ENCODE results near the gene OR52H1. TPM values are rescaled to one million over a fixed set of nuclear protein-coding genes. Genes with fewer than 3 reads are reported as not detected.

OR52H1 gene
- total RNA-seq, 4 donors from 2014 or later: not detected

DNA sequence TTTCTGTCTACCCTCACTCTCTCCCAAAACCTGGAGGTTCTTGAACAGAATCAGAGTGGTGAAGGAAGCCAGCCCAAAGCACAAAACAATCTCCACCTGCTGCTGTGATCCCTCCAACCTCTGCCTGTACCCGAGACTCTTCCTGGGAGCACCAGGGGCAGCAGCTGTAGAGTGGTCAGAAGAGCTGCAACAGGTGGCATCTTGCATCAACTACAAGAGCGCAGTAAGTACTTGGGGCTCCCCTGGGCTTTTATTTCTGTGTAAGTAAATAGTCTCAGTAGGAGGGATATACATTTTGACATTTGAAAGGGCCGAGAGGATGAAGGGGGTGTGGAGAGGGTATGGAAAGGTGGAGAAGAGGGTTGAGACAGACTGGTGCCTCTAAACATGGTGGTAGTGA is 23.6 kb downstream of the OR52H1 start:
- 72 to 83% methylated on average over 3 of the region's 3 CpGs for WGBS, 2 donors
- H3K4me3 ChIP-seq (ENCODE audit: low read depth, poor library complexity, severe bottlenecking): no peak overlapping the region
- TF ChIP-seq POLR2A (IDR thresholded peaks at IDR 0.05): no peak
- TF ChIP-seq, protein P1, sequence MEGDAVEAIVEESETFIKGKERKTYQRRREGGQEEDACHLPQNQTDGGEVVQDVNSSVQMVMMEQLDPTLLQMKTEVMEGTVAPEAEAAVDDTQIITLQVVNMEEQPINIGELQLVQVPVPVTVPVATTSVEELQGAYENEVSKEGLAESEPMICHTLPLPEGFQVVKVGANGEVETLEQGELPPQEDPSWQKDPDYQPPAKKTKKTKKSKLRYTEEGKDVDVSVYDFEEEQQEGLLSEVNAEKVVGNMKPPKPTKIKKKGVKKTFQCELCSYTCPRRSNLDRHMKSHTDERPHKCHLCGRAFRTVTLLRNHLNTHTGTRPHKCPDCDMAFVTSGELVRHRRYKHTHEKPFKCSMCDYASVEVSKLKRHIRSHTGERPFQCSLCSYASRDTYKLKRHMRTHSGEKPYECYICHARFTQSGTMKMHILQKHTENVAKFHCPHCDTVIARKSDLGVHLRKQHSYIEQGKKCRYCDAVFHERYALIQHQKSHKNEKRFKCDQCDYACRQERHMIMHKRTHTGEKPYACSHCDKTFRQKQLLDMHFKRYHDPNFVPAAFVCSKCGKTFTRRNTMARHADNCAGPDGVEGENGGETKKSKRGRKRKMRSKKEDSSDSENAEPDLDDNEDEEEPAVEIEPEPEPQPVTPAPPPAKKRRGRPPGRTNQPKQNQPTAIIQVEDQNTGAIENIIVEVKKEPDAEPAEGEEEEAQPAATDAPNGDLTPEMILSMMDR (IDR thresholded peaks at IDR 0.05): no peak
- no peak for DNase-seq (ENCODE audit: low spot score in 2 of 2)
- intact Hi-C loops (cut with DNase I; ENCODE audit: low total_unique reads): no loop called here

DNA sequence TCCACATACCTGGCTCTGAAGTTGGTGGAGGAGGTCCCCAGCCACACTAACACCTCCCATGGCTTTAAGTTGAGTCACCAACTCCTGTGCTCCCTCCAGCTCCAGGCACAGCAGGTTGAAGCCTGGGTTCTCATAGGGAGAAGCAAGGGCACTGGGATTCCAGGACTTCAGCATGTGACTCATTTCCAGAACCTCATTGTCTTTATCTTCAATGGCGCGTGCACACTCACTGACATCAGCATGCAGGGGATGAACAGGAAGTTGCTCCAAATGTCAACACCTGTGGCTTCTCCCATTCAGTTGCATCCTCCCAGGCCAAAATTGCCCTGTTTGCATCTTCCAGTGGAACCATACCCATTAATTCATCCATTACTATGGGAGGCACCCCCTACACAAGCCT is 26.0 kb downstream of the OR52H1 start:
- WGBS, 2 donors: 85 to 100% methylated on average over 2 of the region's 2 CpGs
- intact Hi-C loops (cut with DNase I; ENCODE audit: low total_unique reads): no loop called here
- DNase-seq (ENCODE audit: low spot score in 2 of 2): no peak
- H3K4me3 ChIP-seq (ENCODE audit: low read depth, poor library complexity, severe bottlenecking): no peak overlapping the region
- TF ChIP-seq, protein P1 (IDR thresholded peaks at IDR 0.05): no peak
- TF ChIP-seq POLR2A (IDR thresholded peaks at IDR 0.05): no peak

DNA sequence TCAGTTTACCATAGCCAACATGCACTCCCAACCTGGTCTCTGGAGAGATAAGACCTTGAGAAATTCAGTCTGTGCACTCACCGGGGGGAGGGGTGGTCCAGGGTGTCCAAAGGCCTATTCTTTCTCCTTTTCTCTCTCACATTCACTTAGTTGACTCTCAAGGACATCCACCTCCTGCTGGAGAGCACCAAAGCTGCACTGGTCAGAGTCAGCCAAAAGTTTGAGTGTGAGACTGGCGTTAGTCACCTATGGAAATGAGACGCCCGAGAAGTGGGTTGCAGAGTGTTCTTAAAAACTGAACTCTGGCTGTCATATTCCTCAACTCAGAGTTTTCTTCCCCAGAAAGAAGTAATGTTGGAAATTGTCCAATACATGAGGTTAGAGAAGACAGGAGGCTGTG is 26.8 kb downstream of the OR52H1 start:
- no peak overlapping the region for H3K4me3 ChIP-seq (ENCODE audit: low read depth, poor library complexity, severe bottlenecking)
- intact Hi-C loops (cut with DNase I; ENCODE audit: low total_unique reads): no loop called here
- DNase-seq (ENCODE audit: low spot score in 2 of 2): no peak
- TF ChIP-seq POLR2A (IDR thresholded peaks at IDR 0.05): no peak
- TF ChIP-seq, protein P1 (IDR thresholded peaks at IDR 0.05): no peak
- 93 to 98% methylated on average over 4 of the region's 4 CpGs for WGBS, 2 donors

DNA sequence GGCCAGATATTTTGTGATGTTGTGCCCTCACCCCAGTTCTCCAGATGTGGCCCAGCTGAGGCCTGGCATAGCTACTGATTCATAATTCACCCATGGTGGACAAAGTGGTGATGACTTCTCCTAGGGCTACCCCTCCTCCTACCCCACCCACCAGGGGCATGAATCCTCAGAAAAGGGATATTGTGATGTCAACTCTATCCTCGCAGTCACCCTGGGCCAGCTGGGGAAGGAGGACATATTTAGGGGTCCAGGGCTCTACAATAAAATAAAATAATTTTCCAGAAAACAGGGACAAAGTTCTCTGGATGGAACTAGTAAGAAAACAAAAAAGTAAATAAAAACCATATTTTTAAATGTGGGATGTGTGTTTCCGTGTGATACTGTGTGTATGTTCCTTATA is 31.7 kb downstream of the OR52H1 start, which contains the start of gene UBQLNL:
TSS of gene UBQLNL (minus strand) at position 101 of the 400 bp plus-strand sequence. CDS start 258 bp downstream, outside the sequence.
- no peak within 1 kb of the TSS for H3K4me3 ChIP-seq (ENCODE audit: low read depth, poor library complexity, severe bottlenecking)
- no peak for DNase-seq (ENCODE audit: low spot score in 2 of 2)
- intact Hi-C loops (cut with DNase I; ENCODE audit: low total_unique reads): no loop called here
- WGBS, 2 donors: 85 to 86% methylated on average over 2 of the region's 2 CpGs
- TF ChIP-seq, protein P1 (IDR thresholded peaks at IDR 0.05): no peak
- no peak for TF ChIP-seq POLR2A (IDR thresholded peaks at IDR 0.05)

DNA sequence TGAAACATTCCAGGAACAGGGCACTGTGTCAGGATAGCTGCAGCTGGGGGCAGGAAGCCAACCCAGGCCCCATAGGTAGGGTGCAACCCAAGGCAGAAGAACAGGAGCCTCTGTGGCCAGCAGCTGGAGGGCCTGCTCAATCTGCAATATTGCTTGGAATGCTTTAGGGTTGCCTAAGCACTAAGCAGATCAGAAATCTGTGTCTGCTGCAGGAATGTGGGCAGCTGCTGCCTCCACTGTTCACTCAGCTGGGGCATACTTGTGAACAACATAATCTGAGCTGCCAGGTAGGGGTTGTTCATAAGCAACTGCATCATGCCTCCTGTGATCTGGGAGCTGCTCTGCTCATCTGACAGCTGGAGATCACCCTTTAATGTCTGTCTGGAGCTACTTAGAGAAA is 33.5 kb downstream of the OR52H1 start:
- no peak for DNase-seq (ENCODE audit: low spot score in 2 of 2)
- intact Hi-C loops (cut with DNase I; ENCODE audit: low total_unique reads): no loop called here
- no peak overlapping the region for H3K4me3 ChIP-seq (ENCODE audit: low read depth, poor library complexity, severe bottlenecking)
- no peak for TF ChIP-seq POLR2A (IDR thresholded peaks at IDR 0.05)
- TF ChIP-seq, protein P1 (IDR thresholded peaks at IDR 0.05): no peak

DNA sequence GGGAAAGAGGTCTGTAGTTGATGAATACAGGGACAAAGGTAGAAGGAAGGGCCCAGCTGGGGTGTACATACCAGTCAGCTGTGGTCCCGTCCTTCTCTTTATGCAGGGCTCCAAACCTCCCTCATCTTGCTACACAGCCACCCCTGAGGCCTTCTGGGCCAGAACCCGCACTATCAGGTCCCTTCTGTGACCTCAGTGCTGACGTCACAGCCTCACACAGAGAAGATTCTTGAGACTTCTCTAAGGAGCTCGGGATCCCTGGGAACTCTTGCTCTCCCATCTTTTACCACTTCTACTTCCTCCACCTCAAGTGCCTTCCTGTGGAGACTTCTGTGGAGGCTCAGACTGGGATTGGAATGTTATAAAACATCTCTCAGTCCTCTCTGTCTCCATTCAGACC is 38.5 kb downstream of the OR52H1 start, which contains the start of gene UBQLN3:
TSS of gene UBQLN3 (minus strand) at position 155 of the 400 bp plus-strand sequence. CDS start 399 bp downstream, outside the sequence.
- no peak for DNase-seq (ENCODE audit: low spot score in 2 of 2)
- H3K4me3 ChIP-seq (ENCODE audit: low read depth, poor library complexity, severe bottlenecking): no peak within 1 kb of the TSS
- WGBS, 2 donors: 70 to 91% methylated on average over 4 of the region's 4 CpGs
- no peak for TF ChIP-seq POLR2A (IDR thresholded peaks at IDR 0.05)
- TF ChIP-seq, protein P1 (IDR thresholded peaks at IDR 0.05): no peak
- intact Hi-C loops (cut with DNase I; ENCODE audit: low total_unique reads): no loop called here

Measured in lower leg skin (tissue), 4 donors.